HG02610 (cell line): ENCODE measurements around the gene OR10J1.

ENCODE experiments used
- ATAC-seq: cut with Tn5 transposase; IDR thresholded peaks from one replicate; pipeline ENCODE4 v1.9.1; 2021; ENCODE audit warnings: mild to moderate bottlenecking, moderate library complexity; ENCODE audit not compliant: unreplicated experiment

Gene OR10J1

GRCh38 chr1:159483501-159483900 is 44.0 kb downstream of the OR10J1 start:
- no peak for ATAC-seq
